Osteocyte (in vitro differentiated cells): Measurements from ENCODE around the gene POLD2. TPM values are rescaled to one million over a fixed set of nuclear protein-coding genes. Genes with fewer than 3 reads are reported as not detected.

ENCODE experiments used
- DNase-seq: peaks from one replicate; pipeline ENCODE4 v3.0.0; 2021; ENCODE audit warnings: mixed read lengths; ENCODE audit not compliant: unreplicated experiment; ENCODE audit errors: extremely low spot score
- H3K27ac Mint-ChIP-seq: one replicate; pipeline ENCODE4 v1.8.0; 2021; ENCODE audit warnings: mild to moderate bottlenecking, mixed read lengths; ENCODE audit not compliant: unreplicated experiment
- H3K27me3 Mint-ChIP-seq: one replicate; pipeline ENCODE4 v1.8.0; 2021; ENCODE audit warnings: mixed read lengths; ENCODE audit not compliant: unreplicated experiment
- H3K36me3 Mint-ChIP-seq: one replicate; pipeline ENCODE4 v1.8.0; 2021; ENCODE audit warnings: mixed read lengths; ENCODE audit not compliant: unreplicated experiment
- H3K4me1 Mint-ChIP-seq: one replicate; pipeline ENCODE4 v1.8.0; 2021; ENCODE audit warnings: mixed read lengths; ENCODE audit not compliant: unreplicated experiment
- H3K4me3 Mint-ChIP-seq: one replicate; pipeline ENCODE4 v1.8.0; 2021; ENCODE audit warnings: mild to moderate bottlenecking, moderate library complexity, mixed read lengths; ENCODE audit not compliant: unreplicated experiment
- H3K9me3 Mint-ChIP-seq: one replicate; pipeline ENCODE4 v1.8.0; 2021; ENCODE audit warnings: mixed read lengths; ENCODE audit not compliant: unreplicated experiment
- CTCF ChIP-seq: fragments of 200-600 bp; sonication (generic); IDR thresholded peaks from 2 replicates; pipeline ENCODE4 v1.5.0; 2021; ENCODE audit warnings: antibody characterized with exemption, mild to moderate bottlenecking, moderate library complexity
- total RNA-seq: library from RNA; stranded (reverse); gene quantifications from 2 replicates; pipeline ENCODE4 v1.2.1, GENCODE V29; 2021

POLD2 gene
- total RNA-seq, 1 donor from 2014 or later = 59.2 TPM

DNA sequence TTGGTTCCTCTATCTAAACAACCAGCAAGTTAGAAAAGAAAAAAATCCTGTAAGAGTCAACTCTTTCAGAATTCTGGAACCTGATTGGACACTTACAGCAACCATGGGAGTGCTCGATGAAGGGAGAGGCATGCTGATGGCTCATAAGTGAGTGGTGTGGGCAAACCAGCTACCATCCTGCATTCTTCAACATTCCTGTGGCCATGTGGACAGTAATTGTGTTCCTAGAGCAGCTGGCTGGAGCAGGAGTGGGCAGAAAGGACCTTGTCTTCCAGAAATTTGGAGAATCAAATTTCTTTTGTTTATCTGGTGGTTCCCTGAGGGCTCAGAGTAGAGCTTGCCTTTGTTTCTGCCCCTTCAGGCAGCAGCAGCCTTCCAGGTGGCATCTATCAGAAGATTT, 40.2 kb upstream of the POLD2 start:
- peaks cover 24% of the 10 kb centered on the region for H3K4me1 Mint-ChIP-seq
- H3K9me3 Mint-ChIP-seq = peaks cover 6% of the 10 kb centered on the region
- peak overlapping the region; percentile 58 for H3K27ac Mint-ChIP-seq
- TF ChIP-seq CTCF = no peak
- peaks cover 35% of the 10 kb centered on the region for H3K27me3 Mint-ChIP-seq
- H3K36me3 Mint-ChIP-seq = no peaks in the 10 kb centered on the region
- no peak for DNase-seq
- no peak overlapping the region for H3K4me3 Mint-ChIP-seq

DNA sequence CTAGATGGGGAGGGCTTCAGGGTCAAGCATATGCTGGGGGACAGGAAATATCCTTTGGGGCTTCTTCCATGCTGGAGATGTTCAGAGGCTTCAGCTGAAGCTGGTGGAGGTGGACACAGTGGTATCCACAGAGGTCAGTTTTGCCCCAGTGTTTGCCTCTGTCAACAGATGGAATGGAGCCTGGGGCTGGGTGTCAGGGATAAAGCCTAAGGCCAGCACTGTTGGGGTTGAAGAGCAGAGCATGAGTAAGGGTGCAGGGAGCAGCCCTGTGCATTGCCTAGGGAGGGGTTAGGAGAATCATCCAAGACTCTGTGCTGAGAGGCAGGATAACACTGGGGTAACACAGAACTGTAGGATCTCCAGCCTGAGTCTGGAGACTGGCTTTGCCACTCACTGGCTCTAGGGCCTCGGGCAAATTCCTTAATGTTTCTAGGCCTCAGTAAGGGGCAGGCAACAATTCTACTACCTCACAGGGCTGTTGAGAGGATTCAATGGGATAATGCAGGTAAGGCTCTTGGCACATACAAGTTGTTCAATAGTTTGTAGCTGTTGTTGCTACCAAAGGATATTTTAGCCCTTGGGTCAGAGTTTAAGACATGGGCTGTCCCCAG, 39.5 kb upstream of the POLD2 start:
- no peak for DNase-seq
- peaks cover 6% of the 10 kb centered on the region for H3K9me3 Mint-ChIP-seq
- peak overlapping the region; percentile 58 for H3K27ac Mint-ChIP-seq
- TF ChIP-seq CTCF = no peak
- no peak overlapping the region for H3K4me3 Mint-ChIP-seq
- H3K4me1 Mint-ChIP-seq = peaks cover 27% of the 10 kb centered on the region
- no peaks in the 10 kb centered on the region for H3K36me3 Mint-ChIP-seq
- H3K27me3 Mint-ChIP-seq = peaks cover 30% of the 10 kb centered on the region

DNA sequence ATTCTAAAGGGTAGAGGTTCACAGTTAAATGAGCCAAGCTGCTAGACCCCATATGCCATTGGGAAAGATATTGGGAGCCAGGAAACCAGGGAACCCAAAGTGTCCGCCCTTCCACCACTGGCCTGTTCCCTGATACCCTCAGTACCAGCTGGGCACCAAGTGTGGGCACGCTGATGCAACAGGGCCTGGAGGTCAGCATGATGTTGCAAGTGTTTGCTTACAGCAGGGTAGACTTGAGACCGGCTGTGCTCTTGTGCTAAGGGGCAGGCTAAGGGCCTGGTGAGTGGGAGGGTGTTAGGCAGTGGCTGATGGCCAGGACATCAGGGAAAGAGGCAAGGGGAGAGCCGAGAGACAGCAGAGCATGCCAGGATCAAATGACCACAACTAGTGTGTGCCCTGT, 38.8 kb upstream of the POLD2 start:
- no peak for DNase-seq
- Mint-ChIP-seq H3K36me3 (no peaks in the 10 kb centered on the region), H3K4me3 (no peak overlapping the region), H3K27ac (no peak overlapping the region), H3K4me1 (peaks cover 29% of the 10 kb centered on the region), H3K9me3 (peaks cover 6% of the 10 kb centered on the region), H3K27me3 (peaks cover 23% of the 10 kb centered on the region)
- TF ChIP-seq CTCF = no peak

GRCh38 chr7:44161371-44161770, 38.0 kb upstream of the POLD2 start:
- H3K4me1 Mint-ChIP-seq = peaks cover 29% of the 10 kb centered on the region
- H3K9me3 Mint-ChIP-seq = peaks cover 6% of the 10 kb centered on the region
- no peak overlapping the region for H3K27ac Mint-ChIP-seq
- peaks cover 16% of the 10 kb centered on the region for H3K27me3 Mint-ChIP-seq
- DNase-seq = no peak
- H3K4me3 Mint-ChIP-seq = no peak overlapping the region
- H3K36me3 Mint-ChIP-seq = no peaks in the 10 kb centered on the region
- TF ChIP-seq CTCF = no peak

- H3K27me3 Mint-ChIP-seq = peaks cover 5% of the 10 kb centered on the region
- H3K27ac Mint-ChIP-seq = no peak overlapping the region
- H3K4me3 Mint-ChIP-seq = no peak overlapping the region
- peaks cover 29% of the 10 kb centered on the region for H3K4me1 Mint-ChIP-seq
- no peak for TF ChIP-seq CTCF
- H3K9me3 Mint-ChIP-seq = peaks cover 6% of the 10 kb centered on the region
- DNase-seq = no peak
- H3K36me3 Mint-ChIP-seq = no peaks in the 10 kb centered on the region
Observed at GRCh38 chr7:44159824-44160630, 36.7 kb upstream of the POLD2 start.
